Duodenal mucosa (tissue), 2 donors: ENCODE results near the gene ARL15.

Experiments
- H3K27ac ChIP-seq: one replicate; pipeline ENCODE4 v1.7.0; 2013; ENCODE audit warnings: low read depth, low read length
- H3K27me3 ChIP-seq, 2 donors: one replicate each; pipeline ENCODE4 v1.7.0; 2013; ENCODE audit warnings: low read length in 2 of 2, control low read depth in 1 of 2; ENCODE audit not compliant: insufficient read depth in 2 of 2, control insufficient read depth in 1 of 2
- H3K36me3 ChIP-seq, 2 donors: one replicate each; pipeline ENCODE4 v1.7.0; 2013; ENCODE audit warnings: low read length in 2 of 2, control low read depth in 1 of 2; ENCODE audit not compliant: insufficient read depth in 2 of 2, control insufficient read depth in 1 of 2
- H3K4me1 ChIP-seq, 2 donors: one replicate each; pipeline ENCODE4 v1.7.0; 2013; ENCODE audit warnings: low read length in 2 of 2, control low read depth in 1 of 2; ENCODE audit not compliant: insufficient read depth in 2 of 2, control insufficient read depth in 1 of 2
- H3K4me3 ChIP-seq, 2 donors: one replicate each; pipeline ENCODE4 v1.7.0; 2013; ENCODE audit warnings: low read length in 2 of 2, low read depth in 1 of 2
- H3K9ac ChIP-seq, 2 donors: one replicate each; pipeline ENCODE4 v1.7.0; 2013; ENCODE audit warnings: low read length in 2 of 2, low read depth in 1 of 2
- H3K9me3 ChIP-seq, 2 donors: one replicate each; pipeline ENCODE4 v1.7.0; 2013; ENCODE audit warnings: low read length in 2 of 2, control low read depth in 1 of 2; ENCODE audit not compliant: control insufficient read depth in 1 of 2

The ARL15 gene

GRCh38 chr5:54140247-54140840 is 170.0 kb downstream of the ARL15 start:
- H3K4me3 ChIP-seq: no peak overlapping the region
- H3K27me3 ChIP-seq: no peaks in the 10 kb centered on the region
- no peaks in the 10 kb centered on the region for H3K9me3 ChIP-seq
- no peaks in the 10 kb centered on the region for H3K36me3 ChIP-seq
- no peak overlapping the region for H3K27ac ChIP-seq
- H3K4me1 ChIP-seq: no peaks in the 10 kb centered on the region
- no peak overlapping the region for H3K9ac ChIP-seq

GRCh38 chr5:54136516-54137440 is 173.6 kb downstream of the ARL15 start:
- Histone ChIP-seq H3K27me3 (no peaks in the 10 kb centered on the region), H3K36me3 (no peaks in the 10 kb centered on the region), H3K4me3 (no peak overlapping the region), H3K27ac (no peak overlapping the region), H3K9ac (no peak overlapping the region), H3K4me1 (no peaks in the 10 kb centered on the region), H3K9me3 (no peaks in the 10 kb centered on the region)

GRCh38 chr5:54135042-54135441 is 175.3 kb downstream of the ARL15 start:
- no peaks in the 10 kb centered on the region for H3K4me1 ChIP-seq
- no peaks in the 10 kb centered on the region for H3K9me3 ChIP-seq
- H3K27me3 ChIP-seq: no peaks in the 10 kb centered on the region
- no peaks in the 10 kb centered on the region for H3K36me3 ChIP-seq
- no peak overlapping the region for H3K4me3 ChIP-seq
- H3K9ac ChIP-seq: no peak overlapping the region
- H3K27ac ChIP-seq: no peak overlapping the region

- Histone ChIP-seq H3K36me3 (no peaks in the 10 kb centered on the region), H3K9ac (no peak overlapping the region), H3K27ac (no peak overlapping the region)
These were observed 176.5 kb downstream of the ARL15 start for GRCh38 chr5:54133917-54134316.

GRCh38 chr5:54120473-54120872 is 189.9 kb downstream of the ARL15 start:
- no peak overlapping the region for H3K27ac ChIP-seq
- no peaks in the 10 kb centered on the region for H3K9me3 ChIP-seq
- no peak overlapping the region for H3K9ac ChIP-seq
- H3K36me3 ChIP-seq: no peaks in the 10 kb centered on the region
- no peak overlapping the region for H3K4me3 ChIP-seq
- no peaks in the 10 kb centered on the region for H3K27me3 ChIP-seq
- no peaks in the 10 kb centered on the region for H3K4me1 ChIP-seq

More at GRCh38 chr5:54133917-54134316, 176.5 kb downstream of the ARL15 start:
- H3K4me3 ChIP-seq: no peak overlapping the region
- H3K27me3 ChIP-seq: no peaks in the 10 kb centered on the region
- H3K4me1 ChIP-seq: no peaks in the 10 kb centered on the region
- no peaks in the 10 kb centered on the region for H3K9me3 ChIP-seq

- no peaks in the 10 kb centered on the region for H3K4me1 ChIP-seq
- no peaks in the 10 kb centered on the region for H3K27me3 ChIP-seq
- no peak overlapping the region for H3K4me3 ChIP-seq
- no peaks in the 10 kb centered on the region for H3K36me3 ChIP-seq
- H3K9ac ChIP-seq: no peak overlapping the region
- H3K27ac ChIP-seq: no peak overlapping the region
- H3K9me3 ChIP-seq: no peaks in the 10 kb centered on the region
These were observed 192.4 kb downstream of the ARL15 start for GRCh38 chr5:54117957-54118356.

- no peak overlapping the region for H3K4me3 ChIP-seq
- no peak overlapping the region for H3K9ac ChIP-seq
- no peaks in the 10 kb centered on the region for H3K36me3 ChIP-seq
- no peak overlapping the region for H3K27ac ChIP-seq
- no peaks in the 10 kb centered on the region for H3K4me1 ChIP-seq
- no peaks in the 10 kb centered on the region for H3K27me3 ChIP-seq
- H3K9me3 ChIP-seq: no peaks in the 10 kb centered on the region
These were observed 194.5 kb downstream of the ARL15 start for GRCh38 chr5:54115735-54116403.

- H3K4me1 ChIP-seq: no peaks in the 10 kb centered on the region
- H3K9ac ChIP-seq: no peak overlapping the region
- H3K27me3 ChIP-seq: no peaks in the 10 kb centered on the region
- no peaks in the 10 kb centered on the region for H3K36me3 ChIP-seq
- H3K27ac ChIP-seq: no peak overlapping the region
- no peak overlapping the region for H3K4me3 ChIP-seq
- no peaks in the 10 kb centered on the region for H3K9me3 ChIP-seq
These were observed 197.3 kb downstream of the ARL15 start for GRCh38 chr5:54113060-54113459.

GRCh38 chr5:54109626-54110330 is 200.6 kb downstream of the ARL15 start:
- no peak overlapping the region for H3K9ac ChIP-seq
- no peaks in the 10 kb centered on the region for H3K27me3 ChIP-seq
- no peak overlapping the region for H3K27ac ChIP-seq
- H3K4me1 ChIP-seq: no peaks in the 10 kb centered on the region
- peaks cover 3 to 5% of the 10 kb centered on the region in 2 donors for H3K36me3 ChIP-seq
- no peak overlapping the region for H3K4me3 ChIP-seq
- no peaks in the 10 kb centered on the region for H3K9me3 ChIP-seq
